HepG2 (cell line): ENCODE measurements around the gene IL2RA. TPM values are rescaled to one million over a fixed set of nuclear protein-coding genes. Genes with fewer than 3 reads are reported as not detected.

Experiments
- ATAC-seq: fragments of 200-7000 bp; cut with Tn5 transposase; 3 replicates; pipeline ENCODE4 v1.9.1; 2020; ENCODE audit warnings: mild to moderate bottlenecking, moderate library complexity
- BruUV-seq: library from RNA; stranded (reverse); fragments of 400-500 nt; replicated peaks from 2 replicates; lab custom pipeline; 2021; lab: Mats Ljungman, UMichigan
- CTCF ChIA-PET: fragments of 300-600 bp; formaldehyde crosslinking; extraction: SDS; loops from one replicate; lab custom pipeline; 2021; ENCODE audit warnings: low total read pairs, inconsistent platforms, low intra/inter-chr PET ratio; lab: Yijun Ruan, JAX
- POLR2A ChIA-PET: fragments of 350-600 bp; sonication (Branson Sonifier 250); formaldehyde crosslinking; loops from one replicate; lab custom pipeline; 2020; ENCODE audit warnings: antibody characterized with exemption, inconsistent platforms; lab: Yijun Ruan, JAX
- DNase-seq: peaks from one replicate; pipeline ENCODE4 v3.0.0-alpha.2; 2015; ENCODE audit warnings: low spot score
- FAIRE-seq: peaks from 3 replicates; lab custom pipeline; 2011; peaks lifted over from hg19 to GRCh38; lab: Jason Lieb, UNC
- H2AFZ ChIP-seq: one replicate; pipeline ENCODE4 v1.6.1; 2011; ENCODE audit warnings: low read length, inconsistent platforms
- H3K27ac ChIP-seq: fragments of 300-600 bp; 3 replicates; pipeline ENCODE4 v1.8.0; 2011; ENCODE audit warnings: mixed run types, mild to moderate bottlenecking, mixed read lengths, low read length, inconsistent platforms; ENCODE audit not compliant: insufficient read depth; ENCODE audit errors: extremely low read length
- H3K27me3 ChIP-seq, 2 experiments: fragments of 200-600 bp in 1 of 2; 2 replicates in 1 of 2; 3 replicates in 1 of 2; pipeline versions ENCODE4 v1.6.0 to v1.8.0; 2011; ENCODE audit warnings: low read length in 2 of 2, mild to moderate bottlenecking in 2 of 2, moderate library complexity in 2 of 2, inconsistent platforms in 1 of 2; ENCODE audit not compliant: insufficient read depth in 2 of 2, control insufficient read depth in 1 of 2
- H3K36me3 ChIP-seq, 2 experiments: fragments of 200-600 bp in 1 of 2; replicated peaks in 1 of 2; 2 replicates in 1 of 2; 3 replicates in 1 of 2; pipeline versions ENCODE4 v1.5.1 to v1.8.0; 2011; ENCODE audit warnings: low read length in 2 of 2, inconsistent platforms in 1 of 2; ENCODE audit not compliant: insufficient read depth in 2 of 2, control insufficient read depth in 1 of 2
- H3K4me1 ChIP-seq: 2 replicates; pipeline ENCODE4 v1.5.1; 2012; ENCODE audit warnings: low read length, inconsistent platforms; ENCODE audit not compliant: insufficient read depth
- H3K4me2 ChIP-seq: 2 replicates; pipeline ENCODE4 v1.6.0; 2011; ENCODE audit warnings: low read depth, low read length, inconsistent platforms
- H3K4me3 ChIP-seq, 3 experiments: fragments of 200-600 bp in 1 of 3; sonication (generic), shearing (Covaris generic) in 1 of 3; replicated peaks in 1 of 3; 2 replicates each; pipeline ENCODE4 v1.5.1; 2011 to 2016; ENCODE audit warnings: low read length in 3 of 3, inconsistent platforms in 2 of 3, low read depth in 2 of 3, mild to moderate bottlenecking in 2 of 3, control low read depth in 1 of 3, mixed read lengths in 1 of 3; ENCODE audit not compliant: insufficient read depth in 1 of 3
- H3K79me2 ChIP-seq: one replicate; pipeline ENCODE4 v1.6.1; 2011; ENCODE audit warnings: low read length, inconsistent platforms; ENCODE audit not compliant: insufficient read depth
- H3K9ac ChIP-seq: 2 replicates; pipeline ENCODE4 v1.6.0; 2011; ENCODE audit warnings: mild to moderate bottlenecking, low read depth, low read length, inconsistent platforms; ENCODE audit not compliant: insufficient read depth
- H3K9me3 ChIP-seq: 2 replicates; pipeline ENCODE4 v1.5.1; 2012; ENCODE audit warnings: mild to moderate bottlenecking, low read length
- H4K20me1 ChIP-seq: 2 replicates; pipeline ENCODE4 v1.6.0; 2011; ENCODE audit warnings: inconsistent platforms, mild to moderate bottlenecking, low read length, moderate library complexity; ENCODE audit not compliant: insufficient read depth
- ATAD3A ChIP-seq: sonication (generic); formaldehyde crosslinking; IDR thresholded peaks from 2 replicates; pipeline ENCODE4 v1.4.0; 2020; ENCODE audit warnings: missing genetic modification reagents
- GPN1 ChIP-seq: sonication (generic); formaldehyde crosslinking; IDR thresholded peaks from 2 replicates; pipeline ENCODE4 v1.5.1; 2020; ENCODE audit warnings: missing genetic modification reagents, borderline replicate concordance
- JARID2 ChIP-seq: sonication (generic); formaldehyde crosslinking; IDR thresholded peaks from 2 replicates; pipeline ENCODE4 v1.8.1; 2023; ENCODE audit warnings: missing genetic modification reagents, inconsistent platforms; ENCODE audit not compliant: insufficient replicate concordance
- JUN ChIP-seq: sonication (generic); formaldehyde crosslinking; IDR thresholded peaks from 2 replicates; pipeline ENCODE4 v1.4.0; 2020; ENCODE audit warnings: mild to moderate bottlenecking, missing genetic modification reagents
- KMT2A ChIP-seq: sonication (generic); formaldehyde crosslinking; IDR thresholded peaks from 2 replicates; pipeline ENCODE4 v1.4.0; 2020; ENCODE audit warnings: missing genetic modification reagents
- RBM22 ChIP-seq: fragments of 200-400 bp; formaldehyde crosslinking; optimal IDR thresholded peaks from 2 replicates; pipeline ENCODE3; 2017; ENCODE audit warnings: mild to moderate bottlenecking, low read length, moderate library complexity
- REPIN1 ChIP-seq: sonication (generic); formaldehyde crosslinking; IDR thresholded peaks from 2 replicates; pipeline ENCODE4 v1.8.0; 2022; ENCODE audit warnings: missing genetic modification reagents, low read depth, mild to moderate bottlenecking, borderline replicate concordance
- SRSF1 ChIP-seq: fragments of 200-400 bp; formaldehyde crosslinking; optimal IDR thresholded peaks from 2 replicates; pipeline ENCODE3; 2017; ENCODE audit warnings: mild to moderate bottlenecking, low read depth, low read length, moderate library complexity
- THYN1 ChIP-seq: sonication (generic); formaldehyde crosslinking; IDR thresholded peaks from 2 replicates; pipeline ENCODE4 v1.8.1; 2023; ENCODE audit warnings: low read depth, mild to moderate bottlenecking, moderate library complexity, missing genetic modification reagents, borderline replicate concordance
- ZNF253 ChIP-seq: sonication (generic); formaldehyde crosslinking; IDR thresholded peaks from 2 replicates; pipeline ENCODE4 v1.8.0; 2022; ENCODE audit warnings: mild to moderate bottlenecking, missing genetic modification reagents, borderline replicate concordance
- ZNF276 ChIP-seq: sonication (generic); formaldehyde crosslinking; IDR thresholded peaks from 2 replicates; pipeline ENCODE4 v1.4.0; 2020; ENCODE audit warnings: mild to moderate bottlenecking, low read depth, missing genetic modification reagents
- ZNF282 ChIP-seq: fragments of 450-650 bp; IDR thresholded peaks from 2 replicates; pipeline ENCODE4 v1.6.1; 2018; ENCODE audit not compliant: partially characterized antibody
- ZNF296 ChIP-seq: sonication (generic); formaldehyde crosslinking; conservative IDR thresholded peaks from 2 replicates; pipeline ENCODE4 v1.5.0; 2020; ENCODE audit warnings: mild to moderate bottlenecking, missing genetic modification reagents
- ZNF335 ChIP-seq: sonication (generic); formaldehyde crosslinking; IDR thresholded peaks from 2 replicates; pipeline ENCODE4 v1.4.0; 2020; ENCODE audit warnings: missing genetic modification reagents
- ZNF777 ChIP-seq: sonication (generic); formaldehyde crosslinking; IDR thresholded peaks from 2 replicates; pipeline ENCODE4 v1.4.0; 2020; ENCODE audit warnings: missing genetic modification reagents
- WGBS: methylation state at CpG from one replicate; pipeline ENCODE4 v1.1.6; 2017; ENCODE audit warnings: low lambda C conversion rate; 5-methylcytosine and 5-hydroxymethylcytosine counted together
- in situ Hi-C: cut with HindIII; loops from 2 replicates; pipeline ENCODE4 v1.10.0; 2017; ENCODE audit warnings: low pct_unique_long_range_greater_than_20kb; ENCODE audit not compliant: extremely low pct_ligation_motif_present
- intact Hi-C: fragments of 100-400 bp; cut with micrococcal nuclease; formaldehyde crosslinking; loops from one replicate; pipeline ENCODE4 v1.10.0; 2022; ENCODE audit not compliant: unreplicated experiment
- polyA plus RNA-seq, 8 experiments: library from polyadenylated mRNA; depleted of rRNA in 3 of 8; stranded (reverse) in 7 of 8; unstranded in 1 of 8; fragments of >200 nt; fragmentation: Illumina TruSeq in 4 of 8; extraction: Trizol in 4 of 8; gene quantifications; 2 replicates each; pipeline versions ENCODE4 v1.2.1 to v1.2.3, GENCODE V29; 2011 to 2016; ENCODE audit warnings: low read depth in 4 of 8, missing spikeins in 1 of 8, mixed read lengths in 1 of 8; ENCODE audit not compliant: insufficient read depth in 1 of 8
- total RNA-seq, 5 experiments: library from RNA; depleted of rRNA; stranded (reverse); fragments of >200 nt; fragmentation: Illumina TruSeq; extraction: Trizol; gene quantifications; 2 replicates each; pipeline ENCODE4 v1.2.3, GENCODE V29; 2016; ENCODE audit warnings: low read depth in 1 of 5
- TF ChIP-seq, protein P1 (sequence below): sonication (generic); formaldehyde crosslinking; IDR thresholded peaks from 2 replicates; pipeline ENCODE4 v1.4.0; 2020; ENCODE audit warnings: mild to moderate bottlenecking, missing genetic modification reagents
- TF ChIP-seq, protein P2 (sequence below): sonication (generic); formaldehyde crosslinking; IDR thresholded peaks from 2 replicates; pipeline ENCODE4 v1.4.0; 2020; ENCODE audit warnings: low read depth, mild to moderate bottlenecking, missing genetic modification reagents
- TF ChIP-seq, protein P3 (sequence below): sonication (generic); formaldehyde crosslinking; IDR thresholded peaks from 2 replicates; pipeline ENCODE4 v1.4.0; 2020; ENCODE audit warnings: mild to moderate bottlenecking, missing genetic modification reagents

IL2RA gene
- total and polyA plus RNA-seq, 2 of the 13 experiments (the other 11 are each of a cell fraction or from before 2014, with no cell fraction given) = not detected

DNA sequence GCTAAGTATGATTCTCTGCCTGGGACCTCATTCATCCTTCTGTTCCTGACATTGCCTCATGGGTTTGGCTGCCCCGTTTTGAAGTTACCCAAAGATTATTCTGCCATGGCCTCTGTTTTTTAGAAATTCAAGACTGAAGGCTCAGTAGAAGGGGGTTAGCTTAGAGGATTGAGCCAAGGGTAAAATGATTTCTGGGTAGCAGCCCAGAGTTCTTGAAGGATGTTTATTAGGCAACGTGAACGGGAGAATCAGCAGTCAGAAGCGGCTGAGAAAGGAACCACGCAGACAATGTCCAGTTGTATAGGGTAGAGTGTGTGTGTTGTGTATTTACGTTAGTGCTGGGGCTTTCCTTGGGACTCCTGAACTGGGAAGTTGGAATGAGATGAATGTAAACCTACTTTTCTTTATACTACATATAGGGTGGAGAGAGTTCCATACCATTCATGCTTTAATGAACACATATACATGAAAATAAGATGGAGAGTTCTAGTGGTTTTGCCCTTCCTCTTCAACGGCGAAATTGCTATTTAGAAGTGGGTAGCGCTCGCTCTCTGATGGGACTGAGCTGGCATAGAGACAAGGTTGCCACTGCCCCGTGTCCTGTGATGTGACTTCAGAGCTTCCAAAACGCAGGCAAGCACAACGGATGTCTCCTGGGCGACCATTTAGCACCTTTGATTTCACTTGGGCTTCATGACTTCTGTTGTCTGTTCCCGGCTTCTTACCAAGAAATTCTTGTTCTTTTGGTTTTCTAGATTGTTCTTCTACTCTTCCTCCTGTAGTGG, 49.9 kb downstream of the IL2RA start:
- FAIRE-seq = no peak
- Histone ChIP-seq H3K4me2 (no peak overlapping the region), H3K79me2 (no peaks in the 10 kb centered on the region), H3K27ac (no peak overlapping the region), H3K27me3 (peaks cover 0 to 47% of the 10 kb centered on the region in 2 experiments), H3K4me3 (no peak overlapping the region), H2AFZ (no peak overlapping the region), H4K20me1 (no peaks in the 10 kb centered on the region), H3K9me3 (no peaks in the 10 kb centered on the region), H3K4me1 (no peaks in the 10 kb centered on the region), H3K36me3 (no peaks in the 10 kb centered on the region), H3K9ac (no peak overlapping the region)
- ATAC-seq = no peak
- POLR2A ChIA-PET = no interaction called here
- CTCF ChIA-PET = no interaction called here
- BruUV-seq = no TSS peak
- in situ Hi-C loops (no loop called here), intact Hi-C loops (loop anchor here (5.0 kb wide), 3 partner anchors 40 to 390 kb away; no protein-coding TSS in a partner anchor)
- 22% methylated on average over 15 of the region's 15 CpGs for WGBS
- DNase-seq = no peak
- TF ChIP-seq ZNF335 (CRISPR knock-in tag) (no peak), ATAD3A (CRISPR knock-in tag) (no peak), RBM22 (no peak), REPIN1 (no peak), GPN1 (no peak), SRSF1 (no peak), THYN1 (CRISPR knock-in tag) (no peak), ZNF296 (no peak), KMT2A (no peak), ZNF253 (CRISPR knock-in tag) (no peak), JUN (no peak), JARID2 (no peak), ZNF276 (CRISPR knock-in tag) (no peak), ZNF282 (no peak), ZNF777 (no peak)
- TF ChIP-seq, protein P1, sequence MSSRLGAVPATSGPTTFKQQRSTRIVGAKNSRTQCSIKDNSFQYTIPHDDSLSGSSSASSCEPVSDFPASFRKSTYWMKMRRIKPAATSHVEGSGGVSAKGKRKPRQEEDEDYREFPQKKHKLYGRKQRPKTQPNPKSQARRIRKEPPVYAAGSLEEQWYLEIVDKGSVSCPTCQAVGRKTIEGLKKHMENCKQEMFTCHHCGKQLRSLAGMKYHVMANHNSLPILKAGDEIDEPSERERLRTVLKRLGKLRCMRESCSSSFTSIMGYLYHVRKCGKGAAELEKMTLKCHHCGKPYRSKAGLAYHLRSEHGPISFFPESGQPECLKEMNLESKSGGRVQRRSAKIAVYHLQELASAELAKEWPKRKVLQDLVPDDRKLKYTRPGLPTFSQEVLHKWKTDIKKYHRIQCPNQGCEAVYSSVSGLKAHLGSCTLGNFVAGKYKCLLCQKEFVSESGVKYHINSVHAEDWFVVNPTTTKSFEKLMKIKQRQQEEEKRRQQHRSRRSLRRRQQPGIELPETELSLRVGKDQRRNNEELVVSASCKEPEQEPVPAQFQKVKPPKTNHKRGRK = no peak
- TF ChIP-seq, protein P2, sequence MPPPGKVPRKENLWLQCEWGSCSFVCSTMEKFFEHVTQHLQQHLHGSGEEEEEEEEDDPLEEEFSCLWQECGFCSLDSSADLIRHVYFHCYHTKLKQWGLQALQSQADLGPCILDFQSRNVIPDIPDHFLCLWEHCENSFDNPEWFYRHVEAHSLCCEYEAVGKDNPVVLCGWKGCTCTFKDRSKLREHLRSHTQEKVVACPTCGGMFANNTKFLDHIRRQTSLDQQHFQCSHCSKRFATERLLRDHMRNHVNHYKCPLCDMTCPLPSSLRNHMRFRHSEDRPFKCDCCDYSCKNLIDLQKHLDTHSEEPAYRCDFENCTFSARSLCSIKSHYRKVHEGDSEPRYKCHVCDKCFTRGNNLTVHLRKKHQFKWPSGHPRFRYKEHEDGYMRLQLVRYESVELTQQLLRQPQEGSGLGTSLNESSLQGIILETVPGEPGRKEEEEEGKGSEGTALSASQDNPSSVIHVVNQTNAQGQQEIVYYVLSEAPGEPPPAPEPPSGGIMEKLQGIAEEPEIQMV (CRISPR knock-in tag) = no peak
- TF ChIP-seq, protein P3, sequence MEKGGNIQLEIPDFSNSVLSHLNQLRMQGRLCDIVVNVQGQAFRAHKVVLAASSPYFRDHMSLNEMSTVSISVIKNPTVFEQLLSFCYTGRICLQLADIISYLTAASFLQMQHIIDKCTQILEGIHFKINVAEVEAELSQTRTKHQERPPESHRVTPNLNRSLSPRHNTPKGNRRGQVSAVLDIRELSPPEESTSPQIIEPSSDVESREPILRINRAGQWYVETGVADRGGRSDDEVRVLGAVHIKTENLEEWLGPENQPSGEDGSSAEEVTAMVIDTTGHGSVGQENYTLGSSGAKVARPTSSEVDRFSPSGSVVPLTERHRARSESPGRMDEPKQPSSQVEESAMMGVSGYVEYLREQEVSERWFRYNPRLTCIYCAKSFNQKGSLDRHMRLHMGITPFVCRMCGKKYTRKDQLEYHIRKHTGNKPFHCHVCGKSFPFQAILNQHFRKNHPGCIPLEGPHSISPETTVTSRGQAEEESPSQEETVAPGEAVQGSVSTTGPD = no peak
